Panc1 (cell line): ENCODE data around the gene ATP1B4. TPM values are rescaled to one million over a fixed set of nuclear protein-coding genes. Genes with fewer than 3 reads are reported as not detected.

Experiments
- ATAC-seq: fragments of 200-7000 bp; cut with Tn5 transposase; 2 replicates; pipeline ENCODE4 v1.9.1; 2020; ENCODE audit warnings: mild to moderate bottlenecking, moderate library complexity
- BruUV-seq: library from RNA; stranded (reverse); fragments of 400-500 nt; replicated peaks from 2 replicates; lab custom pipeline; 2021; lab: Mats Ljungman, UMichigan
- CTCF ChIA-PET: fragments of 300-600 bp; sonication (Branson Sonifier 250); formaldehyde crosslinking; loops from one replicate; lab custom pipeline; 2022; ENCODE audit warnings: antibody characterized with exemption; lab: Charles Lee
- POLR2A ChIA-PET: fragments of 300-600 bp; sonication (Branson Sonifier 250); formaldehyde crosslinking; loops from one replicate; lab custom pipeline; 2022; ENCODE audit warnings: antibody characterized with exemption; lab: Charles Lee
- DNase-seq: peaks from one replicate; pipeline ENCODE4 v3.0.0-alpha.2; 2010; ENCODE audit warnings: low read depth, low spot score
- H3K27ac ChIP-seq: 2 replicates; pipeline ENCODE4 v1.5.1; 2011; ENCODE audit warnings: mild to moderate bottlenecking, low read length, inconsistent platforms
- H3K27me3 ChIP-seq: fragments of 200-500 bp; sonication (Bioruptor generic); 2 replicates; pipeline ENCODE4 v1.6.0; 2014; ENCODE audit warnings: low read length, inconsistent platforms; ENCODE audit not compliant: control insufficient read depth, insufficient read depth
- H3K36me3 ChIP-seq: fragments of 200-500 bp; sonication (Bioruptor generic); 2 replicates; pipeline ENCODE4 v1.5.1; 2014; ENCODE audit warnings: inconsistent platforms, mild to moderate bottlenecking, low read length, moderate library complexity; ENCODE audit not compliant: control insufficient read depth, insufficient read depth
- H3K4me1 ChIP-seq: 2 replicates; pipeline ENCODE4 v1.5.1; 2011; ENCODE audit warnings: inconsistent platforms, mild to moderate bottlenecking, low read length, moderate library complexity; ENCODE audit not compliant: control insufficient read depth, insufficient read depth
- H3K4me3 ChIP-seq, 2 experiments: 2 replicates each; pipeline ENCODE4 v1.5.1; 2011 to 2012; ENCODE audit warnings: low read depth in 2 of 2, low read length in 2 of 2, mild to moderate bottlenecking in 2 of 2, inconsistent platforms in 1 of 2, moderate library complexity in 1 of 2
- H3K9me3 ChIP-seq: fragments of 200-500 bp; sonication (Bioruptor generic); 2 replicates; pipeline ENCODE4 v1.5.1; 2014; ENCODE audit warnings: low read depth, mild to moderate bottlenecking, inconsistent platforms, low read length, moderate library complexity; ENCODE audit not compliant: control insufficient read depth, insufficient read depth
- CTCF ChIP-seq: fragments of 450-650 bp; IDR thresholded peaks from 2 replicates; pipeline ENCODE4 v1.5.1; 2017; ENCODE audit warnings: mild to moderate bottlenecking
- POLR2AphosphoS5 ChIP-seq: IDR thresholded peaks from 2 replicates; pipeline ENCODE4 v1.6.1; 2012; ENCODE audit warnings: mild to moderate bottlenecking, low read depth, low read length, moderate library complexity
- REST ChIP-seq, 2 experiments: IDR thresholded peaks; 2 replicates each; pipeline ENCODE4 v1.6.1; 2011 to 2012; ENCODE audit warnings: low read depth in 2 of 2, control low read depth in 1 of 2, low read length in 1 of 2, mild to moderate bottlenecking in 1 of 2, moderate library complexity in 1 of 2; ENCODE audit not compliant: insufficient read depth in 1 of 2
- SIN3A ChIP-seq: IDR thresholded peaks from 2 replicates; pipeline ENCODE4 v1.6.1; 2012; ENCODE audit warnings: low read depth, mild to moderate bottlenecking, low read length, moderate library complexity, borderline replicate concordance; ENCODE audit not compliant: insufficient read depth
- TCF7L2 ChIP-seq: IDR thresholded peaks from 2 replicates; pipeline ENCODE4 v1.6.1; 2011; ENCODE audit warnings: mild to moderate bottlenecking, low read depth, low read length, inconsistent platforms
- in situ Hi-C: cut with HindIII; loops from 2 replicates; pipeline ENCODE4 v1.10.0; 2016; ENCODE audit warnings: low sequenced_read_pairs, low pct_unique_long_range_greater_than_20kb
- intact Hi-C: fragments of 100-400 bp; cut with micrococcal nuclease; formaldehyde crosslinking; loops from one replicate; pipeline ENCODE4 v1.10.0; 2022; ENCODE audit not compliant: unreplicated experiment
- total RNA-seq: library from RNA; stranded (reverse); gene quantifications from one replicate; pipeline ENCODE4 v1.2.1, GENCODE V29; 2021; ENCODE audit not compliant: unreplicated experiment

ATP1B4 gene
- total RNA-seq, 1 experiment from 2014 or later, result not detected

GRCh38 chrX:120316587-120317283 lies 45.2 kb upstream of the ATP1B4 start:
- ChIA-PET POLR2A (interaction anchor here (0.6 kb wide), 2 partner anchors 152 to 209 kb away, joined by 3 to 4 read pairs; partner anchors contain the start of gene LAMP2), CTCF (interaction anchor here (0.6 to 1.2 kb wide), 3 partner anchors 78 to 163 kb away, joined by 3 to 5 read pairs (median 4); no protein-coding TSS in a partner anchor)
- ATAC-seq (peak; percentile 87), DNase-seq (no peak)
- H3K27me3 ChIP-seq, result peaks cover 31% of the 10 kb centered on the region
- no peak overlapping the region for H3K27ac ChIP-seq
- no peaks in the 10 kb centered on the region for H3K36me3 ChIP-seq
- BruUV-seq, result no TSS peak
- H3K4me3 ChIP-seq, result no peak overlapping the region
- intact Hi-C loops (loop anchor here (10.0 kb wide), 1 partner anchor 138 kb away; no protein-coding TSS in a partner anchor), in situ Hi-C loops (no loop called here)
- no peaks in the 10 kb centered on the region for H3K9me3 ChIP-seq
- TF ChIP-seq POLR2AphosphoS5 (no peak), CTCF (no peak), REST (IDR thresholded peaks at IDR 0.05; ENCODE audit: insufficient read depth in 1 of 2, low read depth in 2 of 2, low read length in 1 of 2) (no peak), SIN3A (no peak), TCF7L2 (no peak)
- H3K4me1 ChIP-seq, result no peaks in the 10 kb centered on the region

DNA sequence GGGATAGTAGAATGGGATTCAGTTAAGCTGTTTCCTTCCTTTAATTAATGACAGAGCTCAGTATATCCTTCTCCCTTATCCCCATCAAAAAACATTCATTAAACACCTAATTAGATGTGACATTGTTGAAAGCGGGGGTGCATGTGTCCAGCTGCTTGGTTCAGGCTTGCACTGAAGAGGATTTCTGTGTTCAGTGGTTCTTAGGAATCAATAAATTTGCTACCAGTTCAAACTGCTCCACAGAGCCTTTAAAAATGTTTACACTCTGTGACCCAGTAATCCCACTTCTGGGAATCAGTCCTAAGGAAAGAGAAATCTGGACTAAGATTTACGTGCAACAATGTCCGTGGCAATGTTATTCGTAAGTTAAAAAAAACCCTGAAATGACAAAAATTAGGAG lies 43.5 kb upstream of the ATP1B4 start:
- in situ Hi-C loops (no loop called here), intact Hi-C loops (loop anchor here (10.0 kb wide), 1 partner anchor 136 kb away; no protein-coding TSS in a partner anchor)
- Histone ChIP-seq H3K36me3 (no peaks in the 10 kb centered on the region), H3K4me3 (no peak overlapping the region), H3K27me3 (peaks cover 24% of the 10 kb centered on the region), H3K4me1 (no peaks in the 10 kb centered on the region), H3K9me3 (no peaks in the 10 kb centered on the region), H3K27ac (no peak overlapping the region)
- no peak for DNase-seq
- no TSS peak for BruUV-seq
- ChIA-PET POLR2A (no interaction called here), CTCF (no interaction called here)
- no peak for ATAC-seq
- no peak for TF ChIP-seq POLR2AphosphoS5
- no peak for TF ChIP-seq CTCF
- TF ChIP-seq TCF7L2, result no peak
